ENCODE results near the gene CRTAC1.

CRTAC1 gene

DNA sequence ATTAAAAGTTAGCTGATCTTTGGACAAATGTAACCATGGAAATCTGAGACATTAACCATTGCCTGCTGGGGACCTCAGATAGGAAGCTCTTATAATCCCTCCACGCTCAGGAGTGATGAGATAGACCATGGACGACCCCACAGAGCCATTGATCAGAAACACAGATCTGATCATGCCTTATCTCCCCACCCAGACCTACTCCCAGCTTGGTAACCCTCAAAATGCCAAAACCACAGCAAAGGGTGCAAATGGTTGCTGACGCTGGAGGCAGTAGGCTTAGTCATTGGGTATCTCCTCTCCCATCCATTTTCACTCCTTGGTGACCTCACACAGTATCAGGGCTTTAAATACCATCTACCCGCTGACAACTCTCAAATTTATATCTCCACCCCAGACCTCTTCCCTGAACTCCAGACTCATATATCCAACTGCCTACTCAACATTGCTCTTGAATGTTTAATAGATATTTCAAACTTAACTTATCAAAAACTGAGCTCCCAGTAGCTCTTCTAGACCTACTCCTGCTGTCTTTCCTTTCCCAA is 60.8 kb downstream of the CRTAC1 start:
- no peak for DNase-seq (ENCODE audit: extremely low read depth, low read depth)
- no peak for TF ChIP-seq CTCF (IDR thresholded peaks at IDR 0.05; ENCODE audit: low read depth, low read length, missing control alignments)
- no peak overlapping the region for H3K4me3 ChIP-seq (replicated peaks; ENCODE audit: low read depth, low read length)

- DNase-seq (ENCODE audit: extremely low read depth, low read depth) = no peak
- TF ChIP-seq CTCF (IDR thresholded peaks at IDR 0.05; ENCODE audit: low read depth, low read length, missing control alignments) = no peak
- no peak overlapping the region for H3K4me3 ChIP-seq (replicated peaks; ENCODE audit: low read depth, low read length)
These were observed 65.7 kb downstream of the CRTAC1 start for GRCh38 chr10:97964748-97965147.

- no peak for TF ChIP-seq CTCF (IDR thresholded peaks at IDR 0.05; ENCODE audit: low read depth, low read length, missing control alignments)
- DNase-seq (ENCODE audit: extremely low read depth, low read depth) = no peak
- H3K4me3 ChIP-seq (replicated peaks; ENCODE audit: low read depth, low read length) = no peak overlapping the region
These were observed 68.5 kb downstream of the CRTAC1 start for GRCh38 chr10:97961945-97962344.

DNA sequence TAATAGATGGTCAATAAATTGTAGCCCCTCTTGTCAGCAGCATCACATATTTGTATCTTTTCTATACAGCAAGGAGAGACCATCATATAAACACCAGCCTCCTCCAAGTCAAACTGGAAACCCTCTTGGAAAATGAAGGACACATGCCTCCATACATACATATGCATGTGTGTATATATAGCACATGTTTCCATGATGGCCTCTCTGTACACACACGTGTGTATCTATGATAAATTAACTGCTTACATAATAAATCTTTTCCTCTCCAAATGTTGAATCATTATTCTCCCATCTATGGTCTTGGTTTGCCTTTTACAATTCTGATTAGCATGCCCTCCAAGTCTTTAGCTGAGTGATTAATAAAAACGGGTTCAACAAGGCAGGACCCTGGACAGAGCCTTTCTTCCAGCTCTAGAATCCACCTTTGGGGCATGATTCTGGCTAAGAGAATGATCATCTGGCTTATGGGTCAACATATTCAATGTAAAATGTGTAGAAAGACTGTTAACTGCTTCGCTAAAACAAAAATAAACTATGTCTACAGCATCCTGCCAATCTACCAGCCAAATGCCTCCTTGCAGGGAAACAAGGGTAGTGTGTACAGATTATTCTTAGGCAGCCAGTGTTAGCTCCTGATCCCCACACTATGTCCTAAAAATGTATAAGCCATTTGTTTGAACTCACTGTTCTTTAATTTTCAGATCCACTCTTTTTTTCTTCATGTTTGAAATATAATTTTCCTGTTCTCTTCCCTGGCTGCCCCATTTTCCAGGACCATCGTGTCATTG is 70.0 kb downstream of the CRTAC1 start:
- no peak for DNase-seq (ENCODE audit: extremely low read depth, low read depth)
- TF ChIP-seq CTCF (IDR thresholded peaks at IDR 0.05; ENCODE audit: low read depth, low read length, missing control alignments) = no peak

GRCh38 chr10:97949462-97949861 is 81.0 kb downstream of the CRTAC1 start:
- H3K4me3 ChIP-seq (replicated peaks; ENCODE audit: low read depth, low read length) = no peak overlapping the region
- DNase-seq (ENCODE audit: extremely low read depth, low read depth) = no peak
- no peak for TF ChIP-seq CTCF (IDR thresholded peaks at IDR 0.05; ENCODE audit: low read depth, low read length, missing control alignments)

More for the DNA sequence above, 70.0 kb downstream of the CRTAC1 start:
- H3K4me3 ChIP-seq (replicated peaks; ENCODE audit: low read depth, low read length) = no peak overlapping the region

DNA sequence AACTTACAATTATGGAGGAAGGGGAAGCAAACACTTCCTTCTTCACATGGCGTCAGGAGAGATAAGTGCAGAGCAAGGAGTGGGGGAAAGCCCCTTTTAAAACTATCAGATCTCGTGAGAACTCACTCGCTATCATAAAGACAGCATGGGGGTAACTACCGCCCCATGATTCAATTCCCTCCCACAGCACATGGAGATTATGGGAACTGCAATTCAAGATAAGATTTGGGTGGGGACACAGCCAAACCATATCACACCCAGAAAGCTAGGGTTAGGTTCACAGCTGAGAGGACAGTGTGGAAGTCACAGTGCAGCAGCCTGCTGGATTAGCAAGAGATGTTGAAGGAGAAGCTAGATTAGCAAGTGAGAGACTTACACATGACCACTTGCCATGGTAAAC is 81.6 kb downstream of the CRTAC1 start:
- DNase-seq (ENCODE audit: extremely low read depth, low read depth) = no peak
- no peak for TF ChIP-seq CTCF (IDR thresholded peaks at IDR 0.05; ENCODE audit: low read depth, low read length, missing control alignments)
- no peak overlapping the region for H3K4me3 ChIP-seq (replicated peaks; ENCODE audit: low read depth, low read length)

All from HFF-Myc (cell line).